Neural cell (in vitro differentiated cells): Measurements from ENCODE around the gene TMEM185B.

Source experiments
- EZH2 ChIP-seq: fragments of 200-600, 300-800 bp; shearing (Covaris generic), sonication (generic); IDR thresholded peaks from 2 replicates; pipeline ENCODE4 v1.6.1; 2014; ENCODE audit warnings: antibody characterized with exemption, low read length, borderline replicate concordance, mild to moderate bottlenecking; ENCODE audit not compliant: insufficient read depth, poor library complexity, severe bottlenecking
- TF ChIP-seq, protein P1 (sequence below): fragments of 450-650 bp; IDR thresholded peaks from 2 replicates; pipeline ENCODE4 v1.5.1; 2014; ENCODE audit warnings: antibody characterized with exemption, mild to moderate bottlenecking, moderate library complexity; ENCODE audit not compliant: poor library complexity, severe bottlenecking
- TF ChIP-seq, protein P2 (sequence below): IDR thresholded peaks from 2 replicates; pipeline ENCODE4 v1.6.1; 2012; ENCODE audit warnings: borderline replicate concordance

DNA sequence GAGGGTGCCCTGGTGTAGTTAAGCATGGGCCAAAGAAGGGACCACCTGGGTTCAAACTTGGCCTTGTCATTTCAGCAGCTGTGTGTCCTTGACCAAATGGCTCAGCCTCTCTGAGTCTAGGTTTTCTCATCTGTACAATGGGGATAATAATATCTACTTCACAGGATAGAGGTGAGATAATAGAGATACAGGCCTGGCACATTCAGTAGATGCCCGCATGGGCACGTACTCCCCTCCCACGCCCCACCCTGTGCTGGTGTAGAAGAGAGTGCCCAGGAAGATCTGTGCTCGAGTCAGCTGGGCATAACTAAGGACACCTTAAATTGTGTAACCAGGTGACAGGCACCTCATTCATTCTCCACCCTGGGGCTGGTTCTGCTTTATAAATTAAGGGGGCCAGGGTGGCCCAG, 8.4 kb upstream of the TMEM185B start:
- TF ChIP-seq, protein P1, sequence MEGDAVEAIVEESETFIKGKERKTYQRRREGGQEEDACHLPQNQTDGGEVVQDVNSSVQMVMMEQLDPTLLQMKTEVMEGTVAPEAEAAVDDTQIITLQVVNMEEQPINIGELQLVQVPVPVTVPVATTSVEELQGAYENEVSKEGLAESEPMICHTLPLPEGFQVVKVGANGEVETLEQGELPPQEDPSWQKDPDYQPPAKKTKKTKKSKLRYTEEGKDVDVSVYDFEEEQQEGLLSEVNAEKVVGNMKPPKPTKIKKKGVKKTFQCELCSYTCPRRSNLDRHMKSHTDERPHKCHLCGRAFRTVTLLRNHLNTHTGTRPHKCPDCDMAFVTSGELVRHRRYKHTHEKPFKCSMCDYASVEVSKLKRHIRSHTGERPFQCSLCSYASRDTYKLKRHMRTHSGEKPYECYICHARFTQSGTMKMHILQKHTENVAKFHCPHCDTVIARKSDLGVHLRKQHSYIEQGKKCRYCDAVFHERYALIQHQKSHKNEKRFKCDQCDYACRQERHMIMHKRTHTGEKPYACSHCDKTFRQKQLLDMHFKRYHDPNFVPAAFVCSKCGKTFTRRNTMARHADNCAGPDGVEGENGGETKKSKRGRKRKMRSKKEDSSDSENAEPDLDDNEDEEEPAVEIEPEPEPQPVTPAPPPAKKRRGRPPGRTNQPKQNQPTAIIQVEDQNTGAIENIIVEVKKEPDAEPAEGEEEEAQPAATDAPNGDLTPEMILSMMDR: no peak
- TF ChIP-seq, protein P2, sequence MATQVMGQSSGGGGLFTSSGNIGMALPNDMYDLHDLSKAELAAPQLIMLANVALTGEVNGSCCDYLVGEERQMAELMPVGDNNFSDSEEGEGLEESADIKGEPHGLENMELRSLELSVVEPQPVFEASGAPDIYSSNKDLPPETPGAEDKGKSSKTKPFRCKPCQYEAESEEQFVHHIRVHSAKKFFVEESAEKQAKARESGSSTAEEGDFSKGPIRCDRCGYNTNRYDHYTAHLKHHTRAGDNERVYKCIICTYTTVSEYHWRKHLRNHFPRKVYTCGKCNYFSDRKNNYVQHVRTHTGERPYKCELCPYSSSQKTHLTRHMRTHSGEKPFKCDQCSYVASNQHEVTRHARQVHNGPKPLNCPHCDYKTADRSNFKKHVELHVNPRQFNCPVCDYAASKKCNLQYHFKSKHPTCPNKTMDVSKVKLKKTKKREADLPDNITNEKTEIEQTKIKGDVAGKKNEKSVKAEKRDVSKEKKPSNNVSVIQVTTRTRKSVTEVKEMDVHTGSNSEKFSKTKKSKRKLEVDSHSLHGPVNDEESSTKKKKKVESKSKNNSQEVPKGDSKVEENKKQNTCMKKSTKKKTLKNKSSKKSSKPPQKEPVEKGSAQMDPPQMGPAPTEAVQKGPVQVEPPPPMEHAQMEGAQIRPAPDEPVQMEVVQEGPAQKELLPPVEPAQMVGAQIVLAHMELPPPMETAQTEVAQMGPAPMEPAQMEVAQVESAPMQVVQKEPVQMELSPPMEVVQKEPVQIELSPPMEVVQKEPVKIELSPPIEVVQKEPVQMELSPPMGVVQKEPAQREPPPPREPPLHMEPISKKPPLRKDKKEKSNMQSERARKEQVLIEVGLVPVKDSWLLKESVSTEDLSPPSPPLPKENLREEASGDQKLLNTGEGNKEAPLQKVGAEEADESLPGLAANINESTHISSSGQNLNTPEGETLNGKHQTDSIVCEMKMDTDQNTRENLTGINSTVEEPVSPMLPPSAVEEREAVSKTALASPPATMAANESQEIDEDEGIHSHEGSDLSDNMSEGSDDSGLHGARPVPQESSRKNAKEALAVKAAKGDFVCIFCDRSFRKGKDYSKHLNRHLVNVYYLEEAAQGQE: no peak
- TF ChIP-seq EZH2: no peak
